ENCODE measurements around the gene CLOCK. TPM values are rescaled to one million over a fixed set of nuclear protein-coding genes. Genes with fewer than 3 reads are reported as not detected.

CLOCK gene
- total and polyA plus RNA-seq, 11 donors: 8.3 to 42.1 (median 31.0) TPM

DNA sequence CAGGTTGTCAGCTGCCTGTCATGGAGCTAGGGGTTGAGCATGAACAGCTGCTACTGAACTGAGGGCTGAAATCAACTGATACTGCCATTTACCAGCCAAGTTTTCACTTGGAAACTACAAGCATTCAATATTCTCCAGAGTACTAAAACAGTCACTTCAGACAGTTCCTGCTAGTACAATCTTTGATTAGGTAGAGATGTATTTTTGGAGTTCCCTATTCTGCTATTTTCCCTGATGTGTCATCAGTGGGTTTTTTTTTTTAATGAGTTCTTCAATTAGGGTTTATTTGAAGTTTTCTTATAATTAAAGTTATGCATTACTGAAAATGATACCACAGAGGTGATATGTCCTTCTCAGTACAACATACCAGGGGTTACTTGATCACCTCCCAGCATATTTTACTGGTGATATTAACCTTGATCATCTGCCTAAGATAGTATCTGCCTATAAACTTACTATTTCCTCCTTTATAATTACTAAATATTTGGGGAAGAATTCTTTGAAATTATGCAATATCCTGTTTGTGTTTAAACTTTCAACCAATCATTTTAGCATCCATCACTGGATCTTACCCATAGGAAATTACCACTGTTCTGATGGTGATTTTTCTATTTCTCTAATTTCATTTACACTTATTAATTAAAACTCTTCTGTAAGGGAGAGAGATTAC is 31.8 kb upstream of the CLOCK start:
- Histone ChIP-seq H3K36me3 (no peaks in the 10 kb centered on the region), H3K4me1 (no peaks in the 10 kb centered on the region), H3K4me3 (no peak overlapping the region), H3K9me3 (peaks cover 0 to 45% (median 20%) of the 10 kb centered on the region in 12 donors), H3K27ac (no peak overlapping the region), H3K27me3 (no peaks in the 10 kb centered on the region)
- TF ChIP-seq POLR2A (IDR thresholded peaks at IDR 0.05): no peak
- TF ChIP-seq, protein P1, sequence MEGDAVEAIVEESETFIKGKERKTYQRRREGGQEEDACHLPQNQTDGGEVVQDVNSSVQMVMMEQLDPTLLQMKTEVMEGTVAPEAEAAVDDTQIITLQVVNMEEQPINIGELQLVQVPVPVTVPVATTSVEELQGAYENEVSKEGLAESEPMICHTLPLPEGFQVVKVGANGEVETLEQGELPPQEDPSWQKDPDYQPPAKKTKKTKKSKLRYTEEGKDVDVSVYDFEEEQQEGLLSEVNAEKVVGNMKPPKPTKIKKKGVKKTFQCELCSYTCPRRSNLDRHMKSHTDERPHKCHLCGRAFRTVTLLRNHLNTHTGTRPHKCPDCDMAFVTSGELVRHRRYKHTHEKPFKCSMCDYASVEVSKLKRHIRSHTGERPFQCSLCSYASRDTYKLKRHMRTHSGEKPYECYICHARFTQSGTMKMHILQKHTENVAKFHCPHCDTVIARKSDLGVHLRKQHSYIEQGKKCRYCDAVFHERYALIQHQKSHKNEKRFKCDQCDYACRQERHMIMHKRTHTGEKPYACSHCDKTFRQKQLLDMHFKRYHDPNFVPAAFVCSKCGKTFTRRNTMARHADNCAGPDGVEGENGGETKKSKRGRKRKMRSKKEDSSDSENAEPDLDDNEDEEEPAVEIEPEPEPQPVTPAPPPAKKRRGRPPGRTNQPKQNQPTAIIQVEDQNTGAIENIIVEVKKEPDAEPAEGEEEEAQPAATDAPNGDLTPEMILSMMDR (IDR thresholded peaks at IDR 0.05): no peak
- intact Hi-C loops (cut with DNase I): no loop called here
- ATAC-seq: no peak
- DNase-seq: no peak

DNA sequence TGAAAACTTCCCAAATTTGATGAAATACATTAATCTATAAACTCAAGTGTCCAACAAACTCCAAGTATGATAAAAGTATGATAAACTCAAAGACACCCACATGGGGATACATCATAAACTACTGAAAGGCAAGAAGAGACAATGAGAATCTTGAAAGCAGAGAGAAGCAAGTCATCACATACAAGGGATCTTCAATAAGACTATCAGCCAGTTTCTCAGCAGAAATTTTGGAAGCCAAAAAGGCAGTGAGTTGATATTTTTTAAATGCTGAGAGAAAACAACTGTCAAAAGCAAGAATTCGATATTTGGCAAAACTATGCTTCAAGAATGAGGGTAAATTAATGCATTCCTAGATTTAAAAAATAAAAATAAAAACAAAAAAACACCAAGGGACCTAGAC is 28.8 kb upstream of the CLOCK start:
- Histone ChIP-seq H3K4me3 (no peak overlapping the region), H3K4me1 (no peaks in the 10 kb centered on the region), H3K27me3 (no peaks in the 10 kb centered on the region), H3K36me3 (no peaks in the 10 kb centered on the region), H3K27ac (no peak overlapping the region), H3K9me3 (peaks cover 0 to 41% (median 20%) of the 10 kb centered on the region in 12 donors)
- DNase-seq (no peak), ATAC-seq (no peak)
- intact Hi-C loops (cut with DNase I): no loop called here
- TF ChIP-seq POLR2A (IDR thresholded peaks at IDR 0.05): no peak
- TF ChIP-seq, protein P1 (IDR thresholded peaks at IDR 0.05): no peak
- WGBS, 4 donors: 69 to 78% (median 72%) methylated on average over 1 of the region's 1 CpG

DNA sequence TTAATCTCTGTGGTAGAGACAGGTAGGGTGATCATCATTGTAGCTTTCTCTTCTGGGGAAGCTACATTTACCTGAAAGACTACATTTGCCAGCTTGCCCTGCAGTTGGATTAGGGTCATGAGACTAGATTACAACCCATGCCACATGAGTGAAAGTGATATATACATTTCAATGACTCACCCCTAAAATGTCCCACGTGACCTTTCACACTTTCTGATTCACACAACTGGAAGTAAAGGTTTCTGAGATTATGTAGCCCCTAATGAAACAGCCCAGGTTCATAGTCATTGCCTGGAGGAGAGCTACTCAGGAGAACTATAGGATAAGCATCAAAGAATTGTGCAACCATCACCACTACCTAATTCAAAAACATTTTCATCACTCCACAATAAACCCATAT is 27.5 kb upstream of the CLOCK start:
- TF ChIP-seq, protein P1 (IDR thresholded peaks at IDR 0.05): no peak
- no peak for TF ChIP-seq POLR2A (IDR thresholded peaks at IDR 0.05)
- Histone ChIP-seq H3K36me3 (no peaks in the 10 kb centered on the region), H3K9me3 (peaks cover 0 to 41% (median 20%) of the 10 kb centered on the region in 12 donors), H3K27ac (no peak overlapping the region), H3K4me3 (no peak overlapping the region), H3K4me1 (no peaks in the 10 kb centered on the region), H3K27me3 (no peaks in the 10 kb centered on the region)
- ATAC-seq: no peak
- DNase-seq: no peak
- intact Hi-C loops (cut with DNase I): no loop called here
- 46 to 81% (median 62%) methylated on average over 1 of the region's 1 CpG for WGBS, 4 donors

DNA sequence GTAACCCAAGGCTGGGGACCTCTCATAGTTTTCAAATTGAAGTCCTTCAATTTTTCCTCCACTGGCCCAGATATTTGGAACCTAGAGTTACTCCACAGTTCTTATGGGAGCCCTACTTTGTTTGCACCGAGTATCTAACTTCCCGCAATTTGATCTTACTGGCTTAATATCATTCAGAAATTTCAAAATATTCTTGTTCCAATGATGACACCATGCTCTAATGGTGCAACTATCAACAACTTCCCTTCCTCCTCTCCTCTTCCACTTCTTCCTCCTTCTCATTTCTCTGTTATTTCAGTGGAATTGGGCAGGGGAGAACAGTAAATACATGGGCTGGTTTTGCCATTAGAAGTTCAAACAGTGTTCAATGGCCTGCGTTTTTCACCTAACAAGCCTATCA is 25.1 kb upstream of the CLOCK start:
- H3K4me3 ChIP-seq: no peak overlapping the region
- H3K9me3 ChIP-seq: peaks cover 0 to 34% (median 15%) of the 10 kb centered on the region in 12 donors
- DNase-seq: no peak
- H3K27me3 ChIP-seq: no peaks in the 10 kb centered on the region
- no peaks in the 10 kb centered on the region for H3K4me1 ChIP-seq
- H3K27ac ChIP-seq: no peak overlapping the region
- intact Hi-C loops (cut with DNase I): no loop called here
- 84 to 93% (median 88%) methylated on average over 3 of the region's 3 CpGs for WGBS, 4 donors
- no peak for ATAC-seq
- no peak for TF ChIP-seq POLR2A (IDR thresholded peaks at IDR 0.05)
- TF ChIP-seq, protein P1 (IDR thresholded peaks at IDR 0.05): no peak
- H3K36me3 ChIP-seq: no peaks in the 10 kb centered on the region
